HCT116 (cell line): ENCODE data around the gene ACAP2. TPM values are rescaled to one million over a fixed set of nuclear protein-coding genes. Genes with fewer than 3 reads are reported as not detected.

Experiments
- ATAC-seq: fragments of 200-7000 bp; cut with Tn5 transposase; 2 replicates; pipeline ENCODE4 v1.9.1; 2020; ENCODE audit warnings: mild to moderate bottlenecking, moderate library complexity
- BruUV-seq: library from RNA; stranded (reverse); fragments of 400-500 nt; replicated peaks from 2 replicates; lab custom pipeline; 2021; lab: Mats Ljungman, UMichigan
- CTCF ChIA-PET: fragments of 300-600 bp; sonication (Branson Sonifier 250); formaldehyde crosslinking; loops from one replicate; lab custom pipeline; 2021; ENCODE audit warnings: antibody characterized with exemption; lab: Charles Lee
- POLR2A ChIA-PET: fragments of 300-600, 350-600 bp; sonication (Branson Sonifier 250); formaldehyde crosslinking; loops from one replicate; lab custom pipeline; 2021; ENCODE audit warnings: antibody characterized with exemption; lab: Charles Lee
- RAD21 ChIA-PET, 2 experiments: fragments of 300-600 bp; sonication (Branson Sonifier 250); formaldehyde crosslinking; loops; one replicate each; lab custom pipeline; 2023; ENCODE audit warnings: low total read pairs in 2 of 2; ENCODE audit not compliant: uncharacterized antibody in 2 of 2, unreplicated experiment in 2 of 2, low non-redundant PET in 1 of 2; lab: Charles Lee
- DNase-seq: peaks from one replicate; pipeline ENCODE4 v3.0.0-alpha.2; 2010; ENCODE audit warnings: low read depth, low spot score
- H2AFZ ChIP-seq: fragments of 200-600 bp; shearing (Covaris generic), sonication (generic); 2 replicates; pipeline ENCODE4 v1.6.1; 2017; ENCODE audit warnings: low read depth, mixed run types, mixed read lengths, antibody characterized with exemption, low read length; ENCODE audit not compliant: poor library complexity, severe bottlenecking
- H3K27ac ChIP-seq: 2 replicates; pipeline ENCODE4 v1.5.1; 2012; ENCODE audit warnings: low read depth, low read length
- H3K27me3 ChIP-seq: fragments of 200-600 bp; sonication (generic); 2 replicates; pipeline ENCODE4 v1.6.1; 2016; ENCODE audit warnings: mixed run types, low read length, mixed read lengths; ENCODE audit not compliant: insufficient read depth
- H3K36me3 ChIP-seq, 2 experiments: fragments of 200-500 bp in 1 of 2; fragments of 200-600 bp in 1 of 2; sonication (Bioruptor generic) in 1 of 2; sonication (generic) in 1 of 2; 2 replicates each; pipeline versions ENCODE4 v1.5.1 to v1.6.1; 2014 to 2016; ENCODE audit warnings: low read length in 2 of 2, inconsistent platforms in 1 of 2, mixed read lengths in 1 of 2, mixed run types in 1 of 2; ENCODE audit not compliant: insufficient read depth in 2 of 2, control insufficient read depth in 1 of 2
- H3K4me1 ChIP-seq, 2 experiments: fragments of 200-600 bp in 1 of 2; sonication (generic) in 1 of 2; 2 replicates each; pipeline versions ENCODE4 v1.5.1 to v1.6.1; 2012 to 2017; ENCODE audit warnings: low read length in 2 of 2, inconsistent platforms in 1 of 2, mild to moderate bottlenecking in 1 of 2, mixed read lengths in 1 of 2, mixed run types in 1 of 2, moderate library complexity in 1 of 2; ENCODE audit not compliant: insufficient read depth in 2 of 2, control insufficient read depth in 1 of 2
- H3K4me2 ChIP-seq: fragments of 200-600 bp; sonication (generic); 2 replicates; pipeline ENCODE4 v1.6.1; 2017; ENCODE audit warnings: mixed run types, low read length, mixed read lengths
- H3K4me3 ChIP-seq, 2 experiments: fragments of 200-600 bp in 1 of 2; sonication (generic) in 1 of 2; replicated peaks in 1 of 2; 2 replicates each; pipeline ENCODE4 v1.5.1; 2011 to 2016; ENCODE audit warnings: low read length in 2 of 2, control low read depth in 1 of 2, low read depth in 1 of 2, mild to moderate bottlenecking in 1 of 2, mixed read lengths in 1 of 2, mixed run types in 1 of 2
- H3K79me2 ChIP-seq: fragments of 200-600 bp; sonication (generic); 2 replicates; pipeline ENCODE4 v1.6.1; 2017; ENCODE audit warnings: mild to moderate bottlenecking, mixed run types, low read length, moderate library complexity, mixed read lengths; ENCODE audit not compliant: insufficient read depth
- H3K9ac ChIP-seq: fragments of 200-600 bp; sonication (generic); 2 replicates; pipeline ENCODE4 v1.6.1; 2016; ENCODE audit warnings: low read length, mixed read lengths
- H3K9me2 ChIP-seq: fragments of 200-600 bp; sonication (generic), shearing (Covaris generic); 2 replicates; pipeline ENCODE4 v1.6.1; 2017; ENCODE audit warnings: mixed run types, mild to moderate bottlenecking, moderate library complexity; ENCODE audit not compliant: insufficient read depth
- H3K9me3 ChIP-seq, 2 experiments: fragments of 200-500 bp in 1 of 2; fragments of 200-600 bp in 1 of 2; sonication (Bioruptor generic) in 1 of 2; sonication (generic) in 1 of 2; 2 replicates each; pipeline ENCODE4 v1.6.1; 2014 to 2017; ENCODE audit warnings: low read length in 2 of 2, mixed read lengths in 2 of 2, inconsistent platforms in 1 of 2, low read depth in 1 of 2, mild to moderate bottlenecking in 1 of 2, mixed run types in 1 of 2, moderate library complexity in 1 of 2; ENCODE audit not compliant: control insufficient read depth in 1 of 2, insufficient read depth in 1 of 2
- H4K20me1 ChIP-seq: fragments of 200-600 bp; sonication (generic), shearing (Covaris generic); 2 replicates; pipeline ENCODE4 v1.6.1; 2017; ENCODE audit warnings: mixed run types, mild to moderate bottlenecking, moderate library complexity; ENCODE audit not compliant: insufficient read depth
- ELF1 ChIP-seq: IDR thresholded peaks from 2 replicates; pipeline ENCODE4 v1.6.1; 2012; ENCODE audit warnings: low read depth, borderline replicate concordance
- EZH2 ChIP-seq: fragments of 200-600 bp; sonication (generic); IDR thresholded peaks from 2 replicates; pipeline ENCODE4 v1.6.1; 2017; ENCODE audit warnings: antibody characterized with exemption, mixed run types
- EZH2phosphoT487 ChIP-seq: fragments of 200-600 bp; IDR thresholded peaks from 2 replicates; pipeline ENCODE4 v1.6.1; 2018; ENCODE audit warnings: antibody characterized with exemption, borderline replicate concordance
- POLR2AphosphoS5 ChIP-seq: IDR thresholded peaks from 2 replicates; pipeline ENCODE4 v1.6.1; 2011; ENCODE audit warnings: mild to moderate bottlenecking, low read depth, low read length, moderate library complexity
- SP1 ChIP-seq: IDR thresholded peaks from 2 replicates; pipeline ENCODE4 v1.6.1; 2012; ENCODE audit warnings: low read depth
- TCF7L2 ChIP-seq: IDR thresholded peaks from 2 replicates; pipeline ENCODE4 v1.7.0; 2011; ENCODE audit warnings: borderline replicate concordance, inconsistent platforms; ENCODE audit not compliant: insufficient read depth, insufficient read length; ENCODE audit errors: extremely low read depth
- intact Hi-C: fragments of 100-400 bp; cut with micrococcal nuclease; formaldehyde crosslinking; loops from 2 replicates; pipeline ENCODE4 v1.10.0; 2022
- total RNA-seq: library from RNA; stranded (reverse); gene quantifications from one replicate; pipeline ENCODE4 v1.2.1, GENCODE V29; 2021; ENCODE audit not compliant: unreplicated experiment
- TF ChIP-seq, protein P1 (sequence below): IDR thresholded peaks from 2 replicates; pipeline ENCODE4 v1.6.1; 2011; ENCODE audit warnings: mild to moderate bottlenecking, low read length, moderate library complexity; ENCODE audit not compliant: insufficient replicate concordance; ENCODE audit errors: extremely low read depth
- TF ChIP-seq, protein P2 (sequence below): IDR thresholded peaks from 2 replicates; pipeline ENCODE4 v1.6.1; 2012; ENCODE audit warnings: low read depth
- TF ChIP-seq, protein P3 (sequence below), 3 experiments: fragments of 200-600 bp in 1 of 3; sonication (generic) in 1 of 3; IDR thresholded peaks in 2 of 3; conservative IDR thresholded peaks in 1 of 3; 2 replicates each; pipeline ENCODE4 v1.5.1; 2012 to 2017; ENCODE audit warnings: low read depth in 2 of 3, low read length in 2 of 3, antibody characterized with exemption in 1 of 3, borderline replicate concordance in 1 of 3, control low read depth in 1 of 3, mild to moderate bottlenecking in 1 of 3, mixed read lengths in 1 of 3, mixed run types in 1 of 3, moderate library complexity in 1 of 3; ENCODE audit not compliant: insufficient read depth in 1 of 3
- TF ChIP-seq, protein P4 (sequence below): IDR thresholded peaks from 2 replicates; pipeline ENCODE4 v1.6.1; 2012
- TF ChIP-seq, protein P5 (sequence below): IDR thresholded peaks from 2 replicates; pipeline ENCODE4 v1.6.1; 2012

ACAP2 gene
- total RNA-seq, 1 experiment from 2014 or later, result 43.0 TPM

DNA sequence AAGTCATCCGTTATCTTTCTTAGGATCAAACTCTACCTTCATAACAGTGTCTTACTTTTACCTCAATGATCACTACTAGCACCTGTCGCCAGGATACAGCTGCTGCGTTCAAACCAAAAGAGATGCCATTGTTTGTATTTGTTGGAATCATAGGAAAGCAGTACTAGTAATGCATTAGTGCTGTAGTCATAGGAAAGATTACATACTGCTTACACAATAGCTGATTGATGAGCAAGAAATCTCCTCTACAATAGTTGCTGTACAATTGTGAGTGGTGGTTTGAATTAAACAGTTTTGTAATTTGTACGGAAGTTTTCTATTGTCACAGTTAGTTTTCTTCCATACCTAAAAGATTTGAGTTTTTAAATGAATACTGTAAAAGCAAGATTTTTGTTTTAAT, 21.4 kb downstream of the ACAP2 start:
- no peak for DNase-seq
- peaks cover 50% of the 10 kb centered on the region for H3K79me2 ChIP-seq
- H4K20me1 ChIP-seq, result peaks cover 2% of the 10 kb centered on the region; the same call in 1 of the 2 replicates
- H2AFZ ChIP-seq, result no peak overlapping the region
- peaks cover 0 to 4% of the 10 kb centered on the region in 2 experiments; a peak in 1 of 4 replicates for H3K4me1 ChIP-seq
- intact Hi-C loops, result no loop called here
- no peak overlapping the region for H3K9ac ChIP-seq
- ChIA-PET CTCF (interaction anchor here (0.6 kb wide), 1 partner anchor 949 kb away, joined by 3 read pairs; no protein-coding TSS in a partner anchor), RAD21 (interaction anchor here in 1 of 2 experiments (0.7 kb wide), 1 partner anchor 46 kb away, joined by 3 read pairs; no protein-coding TSS in a partner anchor), POLR2A (no interaction called here)
- TF ChIP-seq, protein P1, sequence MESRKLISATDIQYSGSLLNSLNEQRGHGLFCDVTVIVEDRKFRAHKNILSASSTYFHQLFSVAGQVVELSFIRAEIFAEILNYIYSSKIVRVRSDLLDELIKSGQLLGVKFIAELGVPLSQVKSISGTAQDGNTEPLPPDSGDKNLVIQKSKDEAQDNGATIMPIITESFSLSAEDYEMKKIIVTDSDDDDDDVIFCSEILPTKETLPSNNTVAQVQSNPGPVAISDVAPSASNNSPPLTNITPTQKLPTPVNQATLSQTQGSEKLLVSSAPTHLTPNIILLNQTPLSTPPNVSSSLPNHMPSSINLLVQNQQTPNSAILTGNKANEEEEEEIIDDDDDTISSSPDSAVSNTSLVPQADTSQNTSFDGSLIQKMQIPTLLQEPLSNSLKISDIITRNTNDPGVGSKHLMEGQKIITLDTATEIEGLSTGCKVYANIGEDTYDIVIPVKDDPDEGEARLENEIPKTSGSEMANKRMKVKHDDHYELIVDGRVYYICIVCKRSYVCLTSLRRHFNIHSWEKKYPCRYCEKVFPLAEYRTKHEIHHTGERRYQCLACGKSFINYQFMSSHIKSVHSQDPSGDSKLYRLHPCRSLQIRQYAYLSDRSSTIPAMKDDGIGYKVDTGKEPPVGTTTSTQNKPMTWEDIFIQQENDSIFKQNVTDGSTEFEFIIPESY, result no peak
- TF ChIP-seq POLR2AphosphoS5 (no peak), EZH2phosphoT487 (no peak), EZH2 (no peak), ELF1 (no peak), TCF7L2 (no peak), SP1 (no peak)
- TF ChIP-seq, protein P2, sequence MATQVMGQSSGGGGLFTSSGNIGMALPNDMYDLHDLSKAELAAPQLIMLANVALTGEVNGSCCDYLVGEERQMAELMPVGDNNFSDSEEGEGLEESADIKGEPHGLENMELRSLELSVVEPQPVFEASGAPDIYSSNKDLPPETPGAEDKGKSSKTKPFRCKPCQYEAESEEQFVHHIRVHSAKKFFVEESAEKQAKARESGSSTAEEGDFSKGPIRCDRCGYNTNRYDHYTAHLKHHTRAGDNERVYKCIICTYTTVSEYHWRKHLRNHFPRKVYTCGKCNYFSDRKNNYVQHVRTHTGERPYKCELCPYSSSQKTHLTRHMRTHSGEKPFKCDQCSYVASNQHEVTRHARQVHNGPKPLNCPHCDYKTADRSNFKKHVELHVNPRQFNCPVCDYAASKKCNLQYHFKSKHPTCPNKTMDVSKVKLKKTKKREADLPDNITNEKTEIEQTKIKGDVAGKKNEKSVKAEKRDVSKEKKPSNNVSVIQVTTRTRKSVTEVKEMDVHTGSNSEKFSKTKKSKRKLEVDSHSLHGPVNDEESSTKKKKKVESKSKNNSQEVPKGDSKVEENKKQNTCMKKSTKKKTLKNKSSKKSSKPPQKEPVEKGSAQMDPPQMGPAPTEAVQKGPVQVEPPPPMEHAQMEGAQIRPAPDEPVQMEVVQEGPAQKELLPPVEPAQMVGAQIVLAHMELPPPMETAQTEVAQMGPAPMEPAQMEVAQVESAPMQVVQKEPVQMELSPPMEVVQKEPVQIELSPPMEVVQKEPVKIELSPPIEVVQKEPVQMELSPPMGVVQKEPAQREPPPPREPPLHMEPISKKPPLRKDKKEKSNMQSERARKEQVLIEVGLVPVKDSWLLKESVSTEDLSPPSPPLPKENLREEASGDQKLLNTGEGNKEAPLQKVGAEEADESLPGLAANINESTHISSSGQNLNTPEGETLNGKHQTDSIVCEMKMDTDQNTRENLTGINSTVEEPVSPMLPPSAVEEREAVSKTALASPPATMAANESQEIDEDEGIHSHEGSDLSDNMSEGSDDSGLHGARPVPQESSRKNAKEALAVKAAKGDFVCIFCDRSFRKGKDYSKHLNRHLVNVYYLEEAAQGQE, result no peak
- TF ChIP-seq, protein P3, sequence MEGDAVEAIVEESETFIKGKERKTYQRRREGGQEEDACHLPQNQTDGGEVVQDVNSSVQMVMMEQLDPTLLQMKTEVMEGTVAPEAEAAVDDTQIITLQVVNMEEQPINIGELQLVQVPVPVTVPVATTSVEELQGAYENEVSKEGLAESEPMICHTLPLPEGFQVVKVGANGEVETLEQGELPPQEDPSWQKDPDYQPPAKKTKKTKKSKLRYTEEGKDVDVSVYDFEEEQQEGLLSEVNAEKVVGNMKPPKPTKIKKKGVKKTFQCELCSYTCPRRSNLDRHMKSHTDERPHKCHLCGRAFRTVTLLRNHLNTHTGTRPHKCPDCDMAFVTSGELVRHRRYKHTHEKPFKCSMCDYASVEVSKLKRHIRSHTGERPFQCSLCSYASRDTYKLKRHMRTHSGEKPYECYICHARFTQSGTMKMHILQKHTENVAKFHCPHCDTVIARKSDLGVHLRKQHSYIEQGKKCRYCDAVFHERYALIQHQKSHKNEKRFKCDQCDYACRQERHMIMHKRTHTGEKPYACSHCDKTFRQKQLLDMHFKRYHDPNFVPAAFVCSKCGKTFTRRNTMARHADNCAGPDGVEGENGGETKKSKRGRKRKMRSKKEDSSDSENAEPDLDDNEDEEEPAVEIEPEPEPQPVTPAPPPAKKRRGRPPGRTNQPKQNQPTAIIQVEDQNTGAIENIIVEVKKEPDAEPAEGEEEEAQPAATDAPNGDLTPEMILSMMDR (IDR thresholded peaks at IDR 0.05 in 2 of 3, conservative IDR thresholded peaks at IDR 0.05 in 1 of 3; ENCODE audit: borderline replicate concordance in 1 of 3, insufficient read depth in 1 of 3, low read depth in 2 of 3, low read length in 2 of 3), result no peak
- TF ChIP-seq, protein P4, sequence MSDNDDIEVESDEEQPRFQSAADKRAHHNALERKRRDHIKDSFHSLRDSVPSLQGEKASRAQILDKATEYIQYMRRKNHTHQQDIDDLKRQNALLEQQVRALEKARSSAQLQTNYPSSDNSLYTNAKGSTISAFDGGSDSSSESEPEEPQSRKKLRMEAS, result no peak
- TF ChIP-seq, protein P5, sequence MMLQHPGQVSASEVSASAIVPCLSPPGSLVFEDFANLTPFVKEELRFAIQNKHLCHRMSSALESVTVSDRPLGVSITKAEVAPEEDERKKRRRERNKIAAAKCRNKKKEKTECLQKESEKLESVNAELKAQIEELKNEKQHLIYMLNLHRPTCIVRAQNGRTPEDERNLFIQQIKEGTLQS, result no peak
- H3K36me3 ChIP-seq, result no peaks in the 10 kb centered on the region
- H3K4me3 ChIP-seq, result no peak overlapping the region
- H3K9me3 ChIP-seq, result no peaks in the 10 kb centered on the region
- H3K27ac ChIP-seq, result no peak overlapping the region
- H3K4me2 ChIP-seq, result no peak overlapping the region
- no TSS peak for BruUV-seq
- no peaks in the 10 kb centered on the region for H3K27me3 ChIP-seq
- no peak for ATAC-seq
- H3K9me2 ChIP-seq, result no peaks in the 10 kb centered on the region
